GM19438 (cell line): Measurements from ENCODE around the gene FUOM.
A peak's percentile ranks its signal among the peaks of the same experiment; 100 is the strongest.
"Not testable (repeated sequence)": the region's sequence is repeated elsewhere in the genome, so short reads cannot be mapped to it uniquely, and the experiment has no call there.

Source experiments
- ATAC-seq: cut with Tn5 transposase; IDR thresholded peaks from one replicate; pipeline ENCODE4 v1.9.1; 2021; ENCODE audit warnings: low read depth; ENCODE audit not compliant: unreplicated experiment

Gene FUOM

DNA sequence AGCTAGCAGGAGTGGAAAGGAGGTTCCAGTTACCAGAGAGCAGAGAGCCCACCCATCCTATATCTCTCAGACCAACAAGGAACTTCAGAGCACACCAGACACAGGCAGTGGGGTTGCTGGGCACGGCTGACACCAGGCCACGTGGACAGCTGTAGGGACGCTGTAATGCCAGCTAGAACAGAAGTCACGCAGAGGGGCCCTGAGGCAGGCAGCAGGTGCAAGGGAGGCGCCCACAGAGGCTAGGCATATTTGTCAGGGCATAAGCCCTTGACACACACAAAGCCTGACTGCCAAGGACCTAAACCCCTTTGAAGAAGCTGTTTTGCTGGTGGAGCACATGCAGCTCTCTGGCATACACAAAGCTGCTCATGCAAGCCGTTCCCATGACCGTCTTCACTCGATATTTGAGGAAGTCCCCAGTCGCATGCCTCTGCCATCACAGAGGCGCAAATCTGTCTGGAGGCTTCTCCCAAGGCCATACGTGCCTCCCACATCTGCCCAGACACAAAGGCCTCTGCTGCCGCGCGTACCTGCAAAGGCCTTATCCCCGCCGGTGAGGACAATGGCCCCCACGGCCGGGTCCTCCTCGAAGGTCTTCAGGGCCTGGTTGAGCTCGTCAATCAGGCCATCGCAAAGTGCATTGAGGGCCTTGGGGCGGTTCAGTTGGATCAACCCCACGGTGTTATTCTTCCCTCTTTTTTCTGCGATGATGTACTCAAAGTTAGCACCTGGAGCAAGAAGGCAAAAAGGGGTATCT is 12.4 kb upstream of the FUOM start:
- no peak for ATAC-seq

DNA sequence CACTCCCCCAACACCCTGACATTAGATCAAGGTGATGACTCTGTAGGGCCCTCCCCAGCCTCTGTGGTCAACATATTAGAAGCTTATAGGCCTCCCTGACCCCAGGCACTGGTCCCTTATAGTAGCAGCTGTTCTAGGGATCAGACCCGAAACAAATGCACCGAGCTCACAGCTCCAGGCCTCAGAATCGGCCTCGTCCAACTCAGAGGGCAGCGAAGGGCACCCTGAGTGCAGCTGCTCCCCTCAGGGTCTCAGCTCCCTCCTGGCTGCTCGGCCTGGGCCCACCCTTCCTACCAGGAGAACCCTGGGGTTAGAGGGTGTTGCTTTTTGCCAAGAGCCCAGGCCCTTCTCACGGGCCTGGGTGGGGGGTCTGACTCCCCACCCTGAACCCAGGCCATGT is 10.3 kb upstream of the FUOM start:
- ATAC-seq, result no peak

DNA sequence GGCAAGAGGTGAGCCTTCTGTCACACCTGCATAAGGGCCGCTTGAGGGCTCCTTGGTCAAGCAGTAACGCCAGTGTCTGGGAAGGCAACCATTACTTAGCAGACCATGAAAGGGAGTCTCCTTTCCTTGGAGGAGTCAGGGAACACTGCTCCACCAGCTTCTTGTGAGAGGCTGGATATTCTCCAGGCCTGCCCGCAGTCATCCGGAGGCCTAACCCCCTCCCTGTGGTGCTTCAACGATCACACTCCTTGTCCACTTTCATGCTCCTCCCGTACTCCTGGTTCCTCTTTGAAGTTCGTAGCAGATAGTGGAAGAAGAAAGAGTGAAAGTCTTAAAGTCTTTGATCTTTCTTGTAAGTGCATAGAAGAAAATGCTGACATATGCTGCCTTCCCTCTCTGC is 9.6 kb upstream of the FUOM start:
- ATAC-seq, result not testable (repeated sequence)

DNA sequence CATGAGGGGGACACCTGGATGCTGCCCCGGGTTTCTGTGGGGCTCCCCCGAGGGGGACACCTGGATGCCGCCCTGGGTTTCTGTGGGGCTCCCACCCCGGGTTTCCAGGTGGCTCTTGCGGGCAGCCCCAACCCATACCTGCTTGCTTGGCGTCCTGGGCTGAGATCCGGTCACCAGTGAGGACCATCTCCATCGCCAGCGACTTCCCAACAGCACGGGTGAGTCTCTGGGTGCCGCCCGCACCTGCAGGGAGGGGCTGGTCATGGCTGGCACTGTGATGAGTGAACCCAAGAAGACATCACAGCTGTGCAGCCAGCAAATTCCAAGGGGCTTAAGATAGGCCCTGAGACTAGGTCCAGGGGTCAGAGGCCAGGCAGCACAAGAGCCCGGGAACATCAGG is 8.9 kb upstream of the FUOM start:
- no peak for ATAC-seq

DNA sequence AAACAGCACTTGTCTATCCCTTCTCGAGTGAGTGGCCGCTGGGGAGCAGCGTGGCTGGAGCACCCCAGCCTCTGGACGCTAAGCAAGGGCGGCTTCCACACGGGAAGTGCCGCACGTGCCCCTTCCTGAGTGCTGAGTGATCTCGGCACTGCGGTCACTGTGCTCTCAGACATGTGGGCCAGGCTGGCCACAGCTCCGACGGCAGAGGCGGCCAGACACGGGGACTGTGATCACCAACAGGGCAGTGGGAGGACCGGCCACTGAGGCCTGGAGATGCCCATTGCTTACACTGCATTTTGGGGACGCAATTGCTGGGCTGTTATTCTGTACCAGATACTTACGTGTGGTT is 8.3 kb upstream of the FUOM start:
- ATAC-seq, result no peak

DNA sequence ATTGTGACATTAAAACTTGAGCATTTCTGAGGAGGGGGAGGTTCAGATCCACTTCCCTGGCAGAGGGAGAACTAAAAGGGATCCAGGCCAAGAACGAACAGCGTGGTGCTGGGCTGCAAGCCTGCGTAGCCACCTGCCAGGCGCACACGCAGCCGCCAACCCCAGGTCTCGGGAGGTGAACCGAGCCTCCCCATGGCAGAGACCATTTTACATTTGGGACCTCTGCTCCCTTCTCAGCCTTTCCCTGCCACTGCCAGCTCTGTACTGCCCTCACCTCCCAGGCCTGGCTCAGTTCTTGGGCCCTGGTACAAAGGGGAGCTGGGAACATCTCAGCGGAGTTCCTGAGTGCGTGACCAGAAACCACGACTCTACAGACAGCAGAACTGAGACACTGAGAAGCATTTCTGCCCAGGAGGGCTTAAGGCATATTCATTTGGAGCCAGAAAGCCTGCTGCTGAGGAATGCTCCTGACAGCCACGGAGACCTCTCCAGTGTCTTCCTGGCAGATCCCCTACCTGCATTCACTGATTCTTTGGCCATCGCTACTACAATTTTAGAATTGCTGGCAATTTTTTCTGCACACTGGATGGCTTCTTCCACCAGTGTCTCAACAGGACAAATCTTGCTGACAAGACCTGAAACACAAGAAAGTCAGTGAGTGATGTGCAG is 7.8 kb upstream of the FUOM start:
- ATAC-seq, result no peak

DNA sequence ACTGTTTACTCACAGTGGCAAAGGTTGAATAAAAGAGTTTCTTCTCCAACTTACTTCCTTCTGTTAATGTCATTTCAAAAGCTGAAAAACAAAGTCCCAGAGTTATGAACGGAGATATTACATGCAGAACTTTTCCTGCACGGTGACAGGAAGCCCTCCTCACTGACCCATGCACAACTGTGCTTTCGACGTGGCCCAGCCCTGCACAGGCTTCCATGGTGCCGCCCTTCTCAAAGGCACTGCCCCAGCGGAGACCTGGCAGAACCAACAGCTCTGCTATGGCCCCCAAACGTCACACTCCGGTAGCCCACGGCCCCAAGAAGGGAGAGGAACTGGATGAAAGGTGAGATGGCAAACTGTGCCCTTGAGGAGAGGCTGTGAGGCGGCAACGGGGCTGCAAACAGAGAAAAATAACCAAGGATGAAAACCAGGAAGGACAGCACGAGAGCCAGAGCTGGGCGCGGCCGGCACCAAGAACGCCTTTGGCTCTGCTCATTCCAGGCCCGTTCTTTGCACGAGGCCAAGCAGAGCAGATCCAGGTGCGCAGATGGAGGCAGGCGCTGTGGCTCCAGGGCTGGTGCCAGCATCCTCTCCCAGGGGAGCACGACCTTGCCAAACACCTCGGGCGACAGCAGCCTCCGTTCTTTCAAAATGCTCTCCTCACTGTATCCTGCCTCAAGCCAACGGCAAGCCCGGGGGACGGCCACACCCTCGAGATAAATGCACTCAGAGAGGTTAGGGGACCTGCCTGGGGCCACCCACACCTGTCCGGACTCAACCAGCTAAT is 7.0 kb upstream of the FUOM start:
- ATAC-seq, result no peak

DNA sequence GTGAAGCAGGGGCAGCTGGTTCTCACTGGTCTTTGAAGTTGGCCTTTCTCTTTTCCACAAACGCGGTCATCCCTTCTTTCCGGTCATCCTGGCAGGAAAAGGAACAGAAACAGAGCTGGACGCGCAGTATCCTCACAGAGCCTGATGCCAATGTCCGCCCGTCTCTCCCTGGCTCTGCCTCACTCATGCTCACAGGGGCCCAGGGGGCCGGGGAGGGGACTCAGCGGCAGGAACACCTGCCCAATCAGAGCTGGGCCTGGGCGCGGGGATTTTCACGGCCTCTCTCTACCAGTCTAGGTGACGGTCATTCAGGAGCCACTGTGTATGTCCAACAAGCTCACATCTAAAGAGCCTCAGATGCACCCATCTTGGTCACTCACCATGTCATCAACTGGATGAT is 5.0 kb upstream of the FUOM start:
- no peak for ATAC-seq

DNA sequence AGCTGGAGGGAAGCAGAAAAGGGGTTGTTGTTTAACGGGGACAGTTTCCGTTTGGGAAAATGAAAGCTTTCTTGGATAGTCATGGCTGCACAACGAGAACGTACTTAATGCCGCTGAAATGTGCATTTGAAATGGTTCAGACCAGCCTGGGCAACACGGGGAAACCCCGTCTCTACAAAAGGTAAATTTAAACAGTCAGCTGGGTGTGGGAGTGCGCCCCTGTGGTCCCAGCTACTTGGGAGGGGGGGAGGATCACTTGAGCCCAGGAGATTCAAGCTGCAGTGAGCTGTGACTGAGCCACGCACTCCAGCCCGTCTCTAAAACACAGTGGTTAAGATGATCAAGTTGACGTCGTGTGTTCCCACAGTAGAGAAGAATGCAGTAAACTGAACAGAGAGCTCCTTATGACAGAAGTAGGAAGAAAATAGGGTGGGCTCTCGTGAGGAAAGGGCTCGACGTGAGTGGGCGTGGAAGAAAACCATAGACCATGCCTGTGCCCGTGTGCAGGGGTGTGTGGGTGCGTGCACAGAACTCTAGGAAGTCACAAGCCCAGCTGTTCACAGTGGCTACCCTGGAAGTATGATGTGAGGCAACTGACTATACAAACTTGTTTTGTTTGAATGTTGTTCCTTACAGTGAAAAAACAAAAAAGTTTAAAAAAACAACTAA is 4.1 kb upstream of the FUOM start:
- no peak for ATAC-seq

DNA sequence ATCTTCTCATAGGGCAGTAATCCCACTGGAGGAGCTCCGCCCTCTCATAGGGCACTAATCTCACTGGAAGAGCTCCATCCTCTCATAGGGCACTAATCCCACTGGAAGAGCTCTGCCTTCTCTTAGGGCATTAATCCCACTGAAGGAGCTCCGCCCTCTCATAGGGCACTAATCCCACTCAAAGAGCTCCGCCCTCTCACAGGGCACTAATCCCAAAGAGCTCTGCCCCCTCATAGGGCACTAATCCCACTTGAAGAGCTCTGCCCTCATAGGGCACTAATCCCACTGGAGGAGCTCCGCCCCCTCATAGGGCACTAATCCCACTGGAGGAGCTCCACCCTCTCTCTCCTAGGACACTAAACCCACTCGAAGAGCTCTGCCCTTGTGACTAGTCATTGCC is 3.4 kb upstream of the FUOM start:
- ATAC-seq, result no peak

DNA sequence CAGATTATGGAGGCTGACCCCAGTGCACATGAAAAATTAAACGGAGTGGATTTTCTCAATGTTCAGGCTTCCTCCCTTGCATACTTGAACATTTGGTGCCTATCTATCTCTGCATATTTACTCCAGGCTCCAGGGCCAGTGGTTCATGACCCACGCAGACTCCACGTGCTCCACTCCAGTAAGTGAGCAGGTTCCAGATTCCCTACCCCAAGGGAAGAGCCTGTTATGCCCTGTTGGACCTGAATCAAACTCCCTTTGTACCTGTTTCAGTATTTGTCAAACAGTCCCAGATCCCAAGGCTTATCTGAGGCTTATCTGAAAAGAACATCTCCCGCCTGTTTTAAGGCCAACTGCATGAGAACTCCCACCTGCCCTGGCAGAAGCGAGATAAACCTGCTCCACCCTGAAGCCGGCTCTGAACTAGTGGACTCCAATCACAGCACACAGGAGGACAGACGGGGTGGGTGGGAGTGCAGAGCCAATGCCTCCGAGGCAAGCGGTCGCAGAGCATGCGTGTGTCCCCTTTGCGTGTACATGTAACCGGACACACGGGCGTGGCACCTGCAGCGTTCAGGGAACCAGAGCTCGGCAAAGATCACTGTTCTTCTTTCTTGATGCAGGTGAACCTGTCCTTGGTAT is 2.3 kb upstream of the FUOM start:
- no peak for ATAC-seq

DNA sequence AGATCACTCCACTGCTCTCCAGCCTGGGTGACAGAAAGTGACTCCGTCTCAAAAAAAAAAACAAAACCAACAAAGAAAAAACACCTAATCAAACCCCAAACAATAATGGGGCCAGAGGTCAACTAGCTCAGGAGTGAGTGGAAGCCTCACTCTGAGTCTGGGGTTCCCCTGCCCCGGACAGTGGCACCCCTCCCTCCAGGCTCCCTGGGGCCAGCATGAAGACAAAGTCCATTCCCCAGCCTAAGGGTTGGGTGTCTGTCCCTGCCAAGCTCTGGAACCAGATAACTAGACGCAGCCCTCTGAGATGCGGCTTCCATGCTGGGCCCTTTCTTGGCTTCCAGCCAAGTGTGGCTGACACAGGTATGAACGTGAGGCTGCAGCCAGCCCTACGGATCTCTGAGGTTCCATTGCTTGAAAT is 1.7 kb upstream of the FUOM start:
- no peak for ATAC-seq

DNA sequence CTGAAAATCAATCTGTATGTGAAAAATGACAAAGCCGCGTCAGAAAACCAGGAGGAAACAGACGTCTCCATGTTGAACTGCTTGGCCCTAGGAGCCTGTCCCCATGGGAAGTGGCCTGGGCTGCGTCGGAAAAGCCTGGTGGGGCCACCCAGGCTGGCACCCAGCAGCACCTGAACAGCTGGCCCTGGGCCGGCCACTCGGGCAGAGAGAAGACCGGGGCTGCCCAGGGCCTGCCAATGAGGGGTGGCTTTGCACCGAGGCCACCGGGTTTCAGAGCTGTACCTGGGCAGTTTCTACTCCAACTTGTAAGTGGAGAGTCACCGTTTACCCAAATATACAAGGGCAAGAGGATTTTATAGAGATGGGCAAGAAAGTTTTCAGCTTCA is 1.1 kb upstream of the FUOM start:
- no peak for ATAC-seq

DNA sequence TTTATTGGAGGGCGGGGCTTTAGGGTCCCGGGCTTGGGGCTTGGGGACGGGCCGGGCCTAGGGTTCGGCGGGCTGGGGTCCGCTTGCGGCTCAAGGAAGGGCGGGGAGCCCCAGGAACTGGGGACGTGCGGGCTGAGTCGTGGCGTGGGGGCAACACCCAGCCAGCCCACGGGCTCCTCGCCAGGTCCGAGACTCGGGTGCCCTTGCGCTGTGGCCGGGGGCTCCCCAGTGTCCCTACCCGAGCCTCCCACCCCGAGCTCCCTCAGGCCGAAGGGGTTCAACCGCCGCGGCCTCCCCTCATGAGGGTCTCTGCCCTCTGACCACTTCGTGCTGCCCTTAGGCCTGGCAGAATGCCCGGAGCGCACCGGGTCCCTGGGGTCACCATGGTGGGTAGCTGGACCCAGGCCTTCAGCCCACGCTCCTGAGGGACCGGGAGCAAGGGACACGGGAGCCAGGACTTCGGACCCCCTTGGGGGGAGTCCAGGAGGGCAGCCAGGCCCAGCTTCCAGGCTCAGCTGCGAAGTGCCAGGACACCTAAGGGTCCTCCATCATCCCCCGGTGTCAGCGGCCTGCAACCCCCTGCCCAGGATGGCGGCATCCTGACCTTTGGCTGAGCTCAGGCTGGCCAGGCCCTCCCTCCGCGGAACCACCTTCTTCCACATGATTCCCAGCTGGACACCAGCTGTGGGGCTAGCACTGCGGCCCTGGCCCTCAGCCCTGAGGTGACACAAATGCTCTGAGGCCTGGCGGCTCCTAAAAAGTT is 524 bp upstream of the FUOM start:
- no peak for ATAC-seq

DNA sequence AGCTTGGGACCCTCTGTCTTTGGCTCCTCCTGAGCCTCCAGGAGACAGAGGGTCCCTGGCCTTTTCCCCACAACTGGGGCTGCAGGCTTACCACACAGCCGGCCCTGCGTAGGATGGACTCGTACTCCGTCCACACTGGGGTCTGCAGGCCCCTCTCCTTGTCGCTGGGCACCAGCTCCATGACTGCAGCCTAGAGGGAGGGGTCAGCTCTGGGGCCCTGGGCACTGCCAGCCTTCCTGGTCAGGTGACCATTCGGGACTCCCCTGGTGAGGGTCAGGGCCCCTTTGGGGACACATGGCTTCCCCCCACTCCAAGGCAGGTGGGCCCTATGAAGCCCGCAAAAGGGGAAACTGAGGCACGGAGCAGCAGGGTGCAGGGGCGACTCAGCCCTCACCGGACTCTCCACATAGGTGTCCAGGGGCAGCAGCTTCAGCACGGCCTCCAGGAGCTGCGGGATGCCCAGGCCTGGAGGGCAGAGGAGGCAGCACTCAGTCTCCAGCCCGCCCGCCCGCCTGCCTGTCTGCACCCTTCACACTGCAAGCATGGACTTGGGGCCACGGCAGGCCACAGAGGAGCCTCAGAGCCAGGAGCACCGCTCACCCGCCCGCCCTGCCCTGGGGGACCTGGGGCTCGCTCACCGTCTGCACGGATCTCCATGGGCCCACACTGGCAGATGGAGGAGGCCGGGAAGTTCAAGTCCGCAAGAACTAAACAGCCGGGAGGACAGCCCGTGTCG is 1.1 kb downstream of the FUOM start:
- ATAC-seq, result peak; percentile 4

DNA sequence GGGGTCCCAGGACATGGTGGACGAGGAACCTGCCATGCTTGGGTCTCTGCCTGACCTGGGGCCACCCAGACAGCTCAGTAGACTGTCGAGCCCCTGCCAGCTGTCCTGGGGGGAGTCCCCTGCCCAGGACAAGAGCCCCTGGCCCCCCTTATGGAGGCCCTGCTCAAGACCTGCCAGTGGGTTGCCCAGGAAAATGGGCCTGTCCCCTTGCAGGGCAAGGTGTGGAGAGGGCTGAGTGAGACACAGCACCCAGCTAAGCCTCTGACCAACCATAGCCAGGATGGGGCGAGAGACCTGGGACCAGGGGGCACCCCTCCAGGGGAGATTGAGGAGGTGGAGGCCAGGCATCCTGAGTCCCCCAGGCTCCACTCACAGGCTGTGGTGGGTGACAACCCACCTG is 1.8 kb downstream of the FUOM start:
- ATAC-seq, result no peak

DNA sequence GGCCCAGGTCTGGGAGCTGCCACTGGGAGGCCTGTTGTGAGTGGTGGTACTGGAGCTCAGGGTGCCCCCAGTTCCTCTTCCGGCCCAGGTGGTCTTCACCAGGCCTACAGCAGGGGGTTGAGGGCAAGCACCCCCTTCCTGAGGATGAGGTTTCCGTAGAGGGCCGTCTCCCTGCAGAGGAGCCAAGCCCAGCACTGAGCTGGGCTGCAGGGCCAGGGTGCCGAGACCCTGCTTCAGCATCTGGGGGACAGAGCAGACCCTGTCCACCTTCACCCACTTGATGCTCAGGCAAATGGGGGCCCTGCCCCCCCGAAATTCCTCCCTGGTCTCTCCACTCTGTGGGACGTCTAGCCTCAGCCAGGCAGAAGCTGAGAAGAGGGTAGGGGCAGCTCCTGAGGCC is 2.6 kb downstream of the FUOM start:
- ATAC-seq, result no peak

DNA sequence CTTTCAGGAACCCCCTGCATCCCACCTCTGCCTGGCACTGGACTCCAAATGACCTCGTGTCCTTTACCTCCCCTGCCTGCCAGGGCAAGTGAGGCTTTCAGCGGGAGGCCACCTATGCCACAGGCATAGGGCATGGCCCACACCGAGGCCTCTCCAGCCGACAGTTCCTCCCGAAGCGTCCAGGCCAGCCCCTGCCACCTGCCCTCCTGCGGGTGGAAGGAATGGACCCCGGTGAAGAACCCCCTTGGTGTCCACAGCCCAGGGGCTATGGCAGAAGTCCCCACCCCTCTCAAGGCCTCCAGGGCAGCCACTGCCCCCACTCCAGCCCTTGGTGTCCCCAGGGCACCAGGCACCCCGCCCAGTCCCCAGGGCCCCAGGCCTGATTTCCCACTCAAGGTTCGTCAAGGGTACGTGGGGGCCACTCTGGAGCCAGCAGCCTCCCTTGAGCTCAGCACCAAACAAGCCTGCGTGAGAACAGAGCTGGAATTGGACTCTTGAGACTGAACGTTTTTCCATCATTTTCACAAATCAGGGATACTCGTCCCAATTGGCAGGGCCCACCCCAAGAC is 3.1 kb downstream of the FUOM start:
- ATAC-seq, result no peak

DNA sequence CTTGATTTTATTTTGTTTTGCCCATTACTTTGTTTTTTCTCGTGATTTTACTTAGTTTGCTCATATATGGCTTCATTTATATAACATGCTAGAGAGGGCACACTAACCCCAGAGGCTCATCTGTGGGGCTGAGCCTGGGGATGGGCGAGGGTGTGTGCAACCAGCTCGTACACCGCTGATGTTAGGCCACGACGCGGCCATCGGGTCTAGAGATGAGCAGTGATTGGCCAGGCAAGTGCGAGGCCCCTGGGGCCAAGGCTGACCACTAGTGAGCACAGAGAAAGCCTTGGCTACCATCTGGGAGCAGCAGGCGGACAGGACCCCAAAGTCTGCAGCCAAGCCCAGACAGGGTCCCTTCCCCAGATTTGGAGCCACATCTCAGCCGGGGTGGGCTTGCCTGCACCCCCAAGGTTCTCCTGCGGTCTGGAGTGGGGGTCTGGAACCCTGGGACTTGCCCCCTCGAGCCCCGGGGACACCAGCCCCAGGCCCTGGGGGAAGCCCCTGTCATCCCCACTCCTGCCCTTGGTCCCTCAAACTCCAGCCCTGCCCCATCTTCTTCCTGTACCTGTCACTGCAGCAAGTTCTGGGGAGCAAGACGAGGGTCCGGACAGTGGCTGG is 3.7 kb downstream of the FUOM start:
- ATAC-seq, result no peak
